MCF 10A (cell line): ENCODE measurements around the gene IVD. TPM values are rescaled to one million over a fixed set of nuclear protein-coding genes. Genes with fewer than 3 reads are reported as not detected.

Experiments used
- BruUV-seq: library from RNA; stranded (reverse); fragments of 400-500 nt; replicated peaks from 2 replicates; lab custom pipeline; 2021; lab: Mats Ljungman, UMichigan
- CTCF ChIA-PET: fragments of 300-600 bp; sonication (Branson Sonifier 250); formaldehyde crosslinking; extraction: SDS; loops from one replicate; lab custom pipeline; 2021; ENCODE audit warnings: antibody characterized with exemption, inconsistent platforms; lab: Yijun Ruan, JAX
- POLR2A ChIA-PET: fragments of 300-600, 350-650 bp; sonication (Branson Sonifier 250); formaldehyde crosslinking; extraction: SDS; loops from one replicate; lab custom pipeline; 2020; ENCODE audit warnings: antibody characterized with exemption, inconsistent platforms; lab: Yijun Ruan, JAX
- DNase-seq: peaks from one replicate; pipeline ENCODE4 v3.0.0-alpha.2; 2018; ENCODE audit not compliant: unreplicated experiment
- H3K27ac Mint-ChIP-seq: one replicate; pipeline ENCODE4 v1.8.0; 2022; ENCODE audit warnings: mild to moderate bottlenecking, low read depth, mixed read lengths; ENCODE audit not compliant: unreplicated experiment
- H3K27me3 Mint-ChIP-seq: one replicate; pipeline ENCODE4 v1.8.0; 2022; ENCODE audit warnings: mixed read lengths; ENCODE audit not compliant: insufficient read depth, unreplicated experiment
- H3K36me3 Mint-ChIP-seq: one replicate; pipeline ENCODE4 v1.8.0; 2022; ENCODE audit warnings: mild to moderate bottlenecking, moderate library complexity, mixed read lengths; ENCODE audit not compliant: insufficient read depth, unreplicated experiment
- H3K4me1 Mint-ChIP-seq: one replicate; pipeline ENCODE4 v1.8.0; 2022; ENCODE audit warnings: mixed read lengths; ENCODE audit not compliant: insufficient read depth, unreplicated experiment
- H3K4me3 Mint-ChIP-seq: one replicate; pipeline ENCODE4 v1.8.0; 2022; ENCODE audit warnings: mild to moderate bottlenecking, moderate library complexity, mixed read lengths; ENCODE audit not compliant: unreplicated experiment
- H3K9me3 Mint-ChIP-seq: one replicate; pipeline ENCODE4 v1.8.0; 2022; ENCODE audit warnings: mixed read lengths; ENCODE audit not compliant: unreplicated experiment
- intact Hi-C: fragments of 100-400 bp; cut with micrococcal nuclease; formaldehyde crosslinking; loops from 2 replicates; pipeline ENCODE4 v1.14.1; 2022
- total RNA-seq: library from RNA; stranded (reverse); gene quantifications from 2 replicates; pipeline ENCODE4 v1.2.3, GENCODE V29; 2022
- TF ChIP-seq, protein P1 (sequence below): fragments of 200-600 bp; IDR thresholded peaks from one replicate; pipeline ENCODE4 v1.8.0; 2022; ENCODE audit warnings: antibody characterized with exemption, mild to moderate bottlenecking; ENCODE audit not compliant: unreplicated experiment

The IVD gene
- total RNA-seq, 1 experiment from 2014 or later = 61.6 TPM

DNA sequence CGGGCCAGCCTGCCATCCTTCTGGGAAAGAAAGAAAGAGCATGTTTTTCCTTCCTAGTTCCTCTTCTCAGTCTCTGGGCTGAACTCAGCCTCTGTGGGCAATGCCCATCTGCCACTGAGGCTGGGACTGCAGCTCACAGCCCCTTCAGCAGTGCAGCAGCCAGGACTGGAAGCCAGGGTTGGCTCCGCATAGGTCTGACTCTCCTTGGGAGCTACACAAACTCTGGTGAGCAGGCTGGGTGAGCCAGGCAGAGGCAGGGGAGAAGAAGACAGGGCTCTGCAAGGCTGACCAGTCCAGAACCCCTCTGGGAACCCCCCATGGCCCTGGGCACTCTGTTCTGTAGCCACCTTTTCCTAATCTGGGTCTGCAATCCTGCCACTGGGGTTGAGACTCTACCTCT, 44.0 kb upstream of the IVD start:
- no peak for DNase-seq
- CTCF ChIA-PET = interaction anchor here (0.6 to 1.1 kb wide), 2 partner anchors 17 to 62 kb away, joined by 3 to 4 read pairs; no protein-coding TSS in a partner anchor
- Mint-ChIP-seq H3K9me3 (no peaks in the 10 kb centered on the region), H3K4me1 (no peaks in the 10 kb centered on the region), H3K27ac (no peak overlapping the region), H3K27me3 (no peaks in the 10 kb centered on the region), H3K4me3 (no peak overlapping the region), H3K36me3 (peaks cover 13% of the 10 kb centered on the region)
- no TSS peak for BruUV-seq
- POLR2A ChIA-PET = no interaction called here
- intact Hi-C loops = no loop called here
- TF ChIP-seq, protein P1, sequence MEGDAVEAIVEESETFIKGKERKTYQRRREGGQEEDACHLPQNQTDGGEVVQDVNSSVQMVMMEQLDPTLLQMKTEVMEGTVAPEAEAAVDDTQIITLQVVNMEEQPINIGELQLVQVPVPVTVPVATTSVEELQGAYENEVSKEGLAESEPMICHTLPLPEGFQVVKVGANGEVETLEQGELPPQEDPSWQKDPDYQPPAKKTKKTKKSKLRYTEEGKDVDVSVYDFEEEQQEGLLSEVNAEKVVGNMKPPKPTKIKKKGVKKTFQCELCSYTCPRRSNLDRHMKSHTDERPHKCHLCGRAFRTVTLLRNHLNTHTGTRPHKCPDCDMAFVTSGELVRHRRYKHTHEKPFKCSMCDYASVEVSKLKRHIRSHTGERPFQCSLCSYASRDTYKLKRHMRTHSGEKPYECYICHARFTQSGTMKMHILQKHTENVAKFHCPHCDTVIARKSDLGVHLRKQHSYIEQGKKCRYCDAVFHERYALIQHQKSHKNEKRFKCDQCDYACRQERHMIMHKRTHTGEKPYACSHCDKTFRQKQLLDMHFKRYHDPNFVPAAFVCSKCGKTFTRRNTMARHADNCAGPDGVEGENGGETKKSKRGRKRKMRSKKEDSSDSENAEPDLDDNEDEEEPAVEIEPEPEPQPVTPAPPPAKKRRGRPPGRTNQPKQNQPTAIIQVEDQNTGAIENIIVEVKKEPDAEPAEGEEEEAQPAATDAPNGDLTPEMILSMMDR = no peak

DNA sequence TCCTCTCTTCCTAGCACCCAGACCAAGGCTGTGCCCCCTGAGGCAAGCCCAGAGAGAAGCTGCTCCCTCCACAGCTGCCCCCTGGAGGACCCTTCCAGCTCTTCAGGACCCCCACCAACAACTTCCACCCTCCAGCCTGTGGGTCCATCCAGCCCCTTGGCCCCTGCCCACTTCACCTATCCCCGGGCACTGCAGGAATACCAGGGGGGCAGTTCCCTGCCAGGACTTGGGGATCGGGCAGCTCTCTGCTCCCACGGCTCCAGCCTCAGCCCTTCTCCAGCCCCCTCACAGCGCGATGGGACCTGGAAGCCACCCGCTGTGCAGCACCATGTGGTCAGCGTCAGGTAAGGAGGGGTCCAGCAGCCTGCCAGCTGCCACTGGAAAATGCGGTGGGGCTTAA, 42.0 kb upstream of the IVD start:
- no peak overlapping the region for H3K4me3 Mint-ChIP-seq
- peaks cover 7% of the 10 kb centered on the region for H3K36me3 Mint-ChIP-seq
- intact Hi-C loops = no loop called here
- H3K4me1 Mint-ChIP-seq = peaks cover 6% of the 10 kb centered on the region
- no TSS peak for BruUV-seq
- H3K27ac Mint-ChIP-seq = no peak overlapping the region
- no peak for DNase-seq
- ChIA-PET CTCF (interaction anchor here (0.7 to 8.1 kb wide), 5 partner anchors 20 to 91 kb away, joined by 3 to 112 read pairs (median 4); partner anchors contain the start of gene CCDC9B), POLR2A (no interaction called here)
- no peaks in the 10 kb centered on the region for H3K27me3 Mint-ChIP-seq
- TF ChIP-seq, protein P1 = no peak
- H3K9me3 Mint-ChIP-seq = no peaks in the 10 kb centered on the region

DNA sequence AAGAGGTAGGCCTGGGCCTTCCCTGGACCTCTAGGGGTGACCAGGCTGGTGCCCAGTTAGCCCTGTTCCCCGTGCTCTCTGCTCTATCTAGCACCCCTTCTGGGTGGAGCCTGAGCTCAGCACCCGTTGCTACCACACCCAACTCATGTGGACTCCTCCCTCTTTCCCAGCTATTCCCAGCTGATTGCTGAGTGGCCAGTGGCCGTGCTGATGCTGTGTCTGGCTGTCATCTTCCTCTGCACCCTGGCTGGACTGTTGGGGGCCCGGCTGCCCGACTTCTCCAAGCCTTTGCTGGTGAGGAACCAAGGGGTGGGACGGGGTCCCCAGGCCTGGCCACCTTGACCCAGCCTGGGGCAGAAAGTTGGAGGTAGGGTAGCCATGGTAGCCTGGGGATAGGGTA, 41.3 kb upstream of the IVD start:
- Mint-ChIP-seq H3K9me3 (no peaks in the 10 kb centered on the region), H3K27ac (no peak overlapping the region), H3K27me3 (no peaks in the 10 kb centered on the region), H3K36me3 (peaks cover 7% of the 10 kb centered on the region), H3K4me1 (peaks cover 6% of the 10 kb centered on the region), H3K4me3 (no peak overlapping the region)
- POLR2A ChIA-PET = no interaction called here
- no peak for DNase-seq
- no TSS peak for BruUV-seq
- CTCF ChIA-PET = interaction anchor here (0.6 to 8.1 kb wide), 4 partner anchors 21 to 808 kb away, joined by 3 to 112 read pairs (median 10); partner anchors contain the start of gene CCDC9B
- intact Hi-C loops = no loop called here
- TF ChIP-seq, protein P1 = no peak

DNA sequence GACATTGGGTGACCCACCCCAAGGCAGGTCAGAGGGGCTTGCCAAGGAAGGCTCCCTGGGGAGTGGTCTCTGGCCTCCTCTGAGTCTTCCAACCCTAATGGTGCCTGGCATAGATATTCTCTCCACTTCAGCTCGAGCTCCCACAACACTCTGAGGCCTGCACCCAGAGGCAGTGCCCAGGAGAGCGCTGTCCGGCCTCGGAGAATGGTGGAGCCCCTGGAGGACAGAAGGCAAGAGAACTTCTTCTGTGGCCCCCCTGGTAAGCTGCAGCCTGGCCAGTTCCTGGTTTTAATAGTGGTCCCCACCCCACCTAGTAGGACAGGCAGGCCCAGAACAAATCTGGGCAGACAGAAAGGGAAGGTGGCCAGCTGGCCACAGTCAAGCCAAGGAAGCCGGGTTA, 40.6 kb upstream of the IVD start:
- H3K9me3 Mint-ChIP-seq = no peaks in the 10 kb centered on the region
- no peaks in the 10 kb centered on the region for H3K27me3 Mint-ChIP-seq
- no peak for DNase-seq
- peaks cover 7% of the 10 kb centered on the region for H3K36me3 Mint-ChIP-seq
- no TSS peak for BruUV-seq
- H3K4me1 Mint-ChIP-seq = peaks cover 6% of the 10 kb centered on the region
- CTCF ChIA-PET = interaction anchor here (0.9 to 8.1 kb wide), 8 partner anchors 22 to 91 kb away, joined by 3 to 112 read pairs (median 4); partner anchors contain the start of gene CCDC9B
- TF ChIP-seq, protein P1 = no peak
- H3K4me3 Mint-ChIP-seq = no peak overlapping the region
- POLR2A ChIA-PET = no interaction called here
- H3K27ac Mint-ChIP-seq = no peak overlapping the region
- intact Hi-C loops = no loop called here
